ENCODE measurements around the gene ADGRL3. TPM values are rescaled to one million over a fixed set of nuclear protein-coding genes. Genes with fewer than 3 reads are reported as not detected.

The ADGRL3 gene
- total and polyA plus RNA-seq, 4 donors = 0.07 to 1.7 (median 0.82) TPM

DNA sequence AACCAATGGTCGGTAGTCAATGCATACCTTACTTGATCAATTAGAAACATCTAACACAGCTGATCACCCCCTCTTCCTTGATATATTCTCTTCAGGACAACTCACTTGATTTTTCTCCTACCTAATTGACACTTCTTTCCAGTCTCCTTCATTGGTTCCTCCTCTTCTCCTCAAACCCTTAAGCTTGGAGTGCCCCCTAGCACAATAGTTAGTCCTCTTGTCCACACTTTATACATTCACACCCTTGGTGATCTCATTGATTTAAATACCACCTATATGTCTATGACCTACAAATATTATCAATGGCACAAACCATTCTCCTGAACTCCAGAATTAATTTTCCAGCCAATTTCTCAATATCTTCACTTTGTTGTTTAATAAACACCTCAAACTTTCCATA, 724.0 kb downstream of the ADGRL3 start:
- no peak overlapping the region for H3K4me3 ChIP-seq (ENCODE audit: low read depth in 1 of 3, low read length in 3 of 3)
- H3K4me1 ChIP-seq (ENCODE audit: control insufficient read depth in 4 of 4, insufficient read depth in 4 of 4, low read length in 3 of 4) = no peaks in the 10 kb centered on the region
- peaks cover 0 to 9% (median 0%) of the 10 kb centered on the region in 4 donors for H3K27me3 ChIP-seq (ENCODE audit: control insufficient read depth in 4 of 4, insufficient read depth in 4 of 4, low read length in 3 of 4)
- H3K36me3 ChIP-seq (ENCODE audit: control insufficient read depth in 4 of 4, insufficient read depth in 3 of 4, low read depth in 1 of 4, low read length in 3 of 4) = no peaks in the 10 kb centered on the region
- DNase-seq (ENCODE audit: low spot score) = no peak
- H3K27ac ChIP-seq (ENCODE audit: low read depth in 1 of 2, low read length in 2 of 2) = no peak overlapping the region
- 71% methylated on average over 1 of the region's 1 CpG for WGBS
- no peaks in the 10 kb centered on the region for H3K9me3 ChIP-seq (ENCODE audit: control insufficient read depth in 4 of 4, low read length in 3 of 4)
- no peak overlapping the region for H3K9ac ChIP-seq (ENCODE audit: low read depth in 1 of 2, low read length in 2 of 2)
- TF ChIP-seq FOXA1 (IDR thresholded peaks at IDR 0.05) (no peak), YY1 (IDR thresholded peaks at IDR 0.05) (no peak), RAD21 (IDR thresholded peaks at IDR 0.05) (no peak), HNF4G (IDR thresholded peaks at IDR 0.05) (no peak), NR2F2 (IDR thresholded peaks at IDR 0.05) (no peak), FOXA2 (IDR thresholded peaks at IDR 0.05) (no peak), ZBTB33 (IDR thresholded peaks at IDR 0.05) (no peak)
- TF ChIP-seq, protein P1, sequence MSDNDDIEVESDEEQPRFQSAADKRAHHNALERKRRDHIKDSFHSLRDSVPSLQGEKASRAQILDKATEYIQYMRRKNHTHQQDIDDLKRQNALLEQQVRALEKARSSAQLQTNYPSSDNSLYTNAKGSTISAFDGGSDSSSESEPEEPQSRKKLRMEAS (IDR thresholded peaks at IDR 0.05) = no peak

GRCh38 chr4:61933527-61933926, 733.4 kb downstream of the ADGRL3 start:
- TF ChIP-seq FOXA1 (IDR thresholded peaks at IDR 0.05) = no peak
- no peak for TF ChIP-seq ZBTB33 (IDR thresholded peaks at IDR 0.05)
- TF ChIP-seq SP1 (IDR thresholded peaks at IDR 0.05) = no peak
- no peak for TF ChIP-seq CTCF (IDR thresholded peaks at IDR 0.05; ENCODE audit: low read depth, low read length, missing input control)
- no peak for TF ChIP-seq HNF4G (IDR thresholded peaks at IDR 0.05)
- TF ChIP-seq, protein P2, sequence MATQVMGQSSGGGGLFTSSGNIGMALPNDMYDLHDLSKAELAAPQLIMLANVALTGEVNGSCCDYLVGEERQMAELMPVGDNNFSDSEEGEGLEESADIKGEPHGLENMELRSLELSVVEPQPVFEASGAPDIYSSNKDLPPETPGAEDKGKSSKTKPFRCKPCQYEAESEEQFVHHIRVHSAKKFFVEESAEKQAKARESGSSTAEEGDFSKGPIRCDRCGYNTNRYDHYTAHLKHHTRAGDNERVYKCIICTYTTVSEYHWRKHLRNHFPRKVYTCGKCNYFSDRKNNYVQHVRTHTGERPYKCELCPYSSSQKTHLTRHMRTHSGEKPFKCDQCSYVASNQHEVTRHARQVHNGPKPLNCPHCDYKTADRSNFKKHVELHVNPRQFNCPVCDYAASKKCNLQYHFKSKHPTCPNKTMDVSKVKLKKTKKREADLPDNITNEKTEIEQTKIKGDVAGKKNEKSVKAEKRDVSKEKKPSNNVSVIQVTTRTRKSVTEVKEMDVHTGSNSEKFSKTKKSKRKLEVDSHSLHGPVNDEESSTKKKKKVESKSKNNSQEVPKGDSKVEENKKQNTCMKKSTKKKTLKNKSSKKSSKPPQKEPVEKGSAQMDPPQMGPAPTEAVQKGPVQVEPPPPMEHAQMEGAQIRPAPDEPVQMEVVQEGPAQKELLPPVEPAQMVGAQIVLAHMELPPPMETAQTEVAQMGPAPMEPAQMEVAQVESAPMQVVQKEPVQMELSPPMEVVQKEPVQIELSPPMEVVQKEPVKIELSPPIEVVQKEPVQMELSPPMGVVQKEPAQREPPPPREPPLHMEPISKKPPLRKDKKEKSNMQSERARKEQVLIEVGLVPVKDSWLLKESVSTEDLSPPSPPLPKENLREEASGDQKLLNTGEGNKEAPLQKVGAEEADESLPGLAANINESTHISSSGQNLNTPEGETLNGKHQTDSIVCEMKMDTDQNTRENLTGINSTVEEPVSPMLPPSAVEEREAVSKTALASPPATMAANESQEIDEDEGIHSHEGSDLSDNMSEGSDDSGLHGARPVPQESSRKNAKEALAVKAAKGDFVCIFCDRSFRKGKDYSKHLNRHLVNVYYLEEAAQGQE (IDR thresholded peaks at IDR 0.05) = no peak
- H3K36me3 ChIP-seq (ENCODE audit: control insufficient read depth in 4 of 4, insufficient read depth in 3 of 4, low read depth in 1 of 4, low read length in 3 of 4) = no peaks in the 10 kb centered on the region
- H3K4me3 ChIP-seq (ENCODE audit: low read depth in 1 of 3, low read length in 3 of 3) = no peak overlapping the region
- H3K4me1 ChIP-seq (ENCODE audit: control insufficient read depth in 4 of 4, insufficient read depth in 4 of 4, low read length in 3 of 4) = no peaks in the 10 kb centered on the region
- 36% methylated on average over 1 of the region's 1 CpG for WGBS
- H3K9ac ChIP-seq (ENCODE audit: low read depth in 1 of 2, low read length in 2 of 2) = no peak overlapping the region
- peaks cover 0 to 6% (median 0%) of the 10 kb centered on the region in 4 donors for H3K27me3 ChIP-seq (ENCODE audit: control insufficient read depth in 4 of 4, insufficient read depth in 4 of 4, low read length in 3 of 4)
- no peak overlapping the region for H3K27ac ChIP-seq (ENCODE audit: low read depth in 1 of 2, low read length in 2 of 2)
- H3K9me3 ChIP-seq (ENCODE audit: control insufficient read depth in 4 of 4, low read length in 3 of 4) = no peaks in the 10 kb centered on the region
- no peak for DNase-seq (ENCODE audit: low spot score)

Measured in liver (tissue), 9 donors.